Adrenal gland (tissue), 5 donors: Measurements from ENCODE around the gene NNAT.

Experiments
- CTCF ChIP-seq, 6 experiments: fragments of 450-650 bp in 4 of 6; fragments of 200-600 bp in 2 of 6; sonication (generic) in 1 of 6; IDR thresholded peaks; 1 replicate in 5 of 6; 2 replicates in 1 of 6; pipeline versions ENCODE4 v1.5.1 to v1.8.0; 2016 to 2021; ENCODE audit warnings: antibody characterized with exemption in 6 of 6, mild to moderate bottlenecking in 2 of 6, moderate library complexity in 1 of 6
- POLR2A ChIP-seq, 2 donors: fragments of 450-650 bp; IDR thresholded peaks; one replicate each; pipeline ENCODE4 v1.6.1; 2017; ENCODE audit warnings: antibody characterized with exemption in 2 of 2, mild to moderate bottlenecking in 2 of 2, moderate library complexity in 1 of 2
- donor health status: DM: no; HTN: no; CAD: no.

GRCh38 chr20:37518606-37519507 lies 2.2 kb upstream of the NNAT start:
- TF ChIP-seq CTCF (IDR thresholded peaks at IDR 0.05) (no peak), POLR2A (IDR thresholded peaks at IDR 0.05) (no peak)
